Testis (tissue), 3 donors: Measurements from ENCODE around the gene EPHA5. TPM values are rescaled to one million over a fixed set of nuclear protein-coding genes. Genes with fewer than 3 reads are reported as not detected.

Experiments
- DNase-seq: peaks from one replicate; pipeline ENCODE4 v3.0.0-alpha.2; 2019
- H3K27ac ChIP-seq, 2 donors: fragments of 200-600 bp; sonication (generic); one replicate each; pipeline ENCODE4 v1.5.1; 2019
- H3K27me3 ChIP-seq: fragments of 200-600 bp; sonication (generic); one replicate; pipeline ENCODE4 v1.5.1; 2019
- H3K36me3 ChIP-seq: fragments of 200-600 bp; sonication (generic); one replicate; pipeline ENCODE4 v1.5.1; 2017; ENCODE audit warnings: low read depth; ENCODE audit errors: missing control alignments
- H3K4me1 ChIP-seq: fragments of 200-600 bp; sonication (generic); one replicate; pipeline ENCODE4 v1.5.1; 2019
- H3K4me3 ChIP-seq, 2 donors: fragments of 200-600 bp; sonication (generic); one replicate each; pipeline ENCODE4 v1.5.1; 2017 to 2019
- H3K9me3 ChIP-seq: fragments of 200-600 bp; sonication (generic); one replicate; pipeline ENCODE4 v1.5.1; 2017
- CTCF ChIP-seq, 3 experiments: fragments of 450-650 bp in 2 of 3; fragments of 200-600 bp in 1 of 3; sonication (generic) in 1 of 3; IDR thresholded peaks; one replicate each; pipeline ENCODE4 v1.5.1; 2016 to 2019; ENCODE audit warnings: antibody characterized with exemption in 3 of 3, mild to moderate bottlenecking in 2 of 3, moderate library complexity in 1 of 3
- POLR2A ChIP-seq: fragments of 450-650 bp; IDR thresholded peaks from one replicate; pipeline ENCODE4 v1.6.1; 2017; ENCODE audit warnings: antibody characterized with exemption, mild to moderate bottlenecking, moderate library complexity
- WGBS, 2 donors: methylation state at CpG; one replicate each; pipeline ENCODE4 v1.1.5; 2018; 5-methylcytosine and 5-hydroxymethylcytosine counted together
- intact Hi-C: fragments of 100-400 bp; cut with DNase I; formaldehyde crosslinking; loops from one replicate; pipeline ENCODE4 v1.15.1; 2023; ENCODE audit warnings: low total_unique reads
- polyA plus RNA-seq: library from polyadenylated mRNA; stranded (reverse); fragments of 350-450 nt; fragmentation: Illumina TruSeq; extraction: RNeasy Lipid Tissue Mini Kit (QIAGEN cat#74804); gene quantifications from one replicate; pipeline ENCODE4 v1.2.3, GENCODE V29; 2014; ENCODE audit warnings: low read depth, low replicate concordance; ENCODE audit not compliant: insufficient read depth
- total RNA-seq, 2 donors: library from RNA; depleted of rRNA; stranded (reverse); fragments of >200 nt; gene quantifications; one replicate each; pipeline ENCODE4 v1.2.3, GENCODE V29; 2016

Gene EPHA5
- total and polyA plus RNA-seq, 3 donors from 2014 or later: 1.0 to 3.1 (median 1.4) TPM

GRCh38 chr4:65437102-65437501 is 233.2 kb downstream of the EPHA5 start:
- no peaks in the 10 kb centered on the region for H3K4me1 ChIP-seq
- no peak overlapping the region for H3K27ac ChIP-seq
- TF ChIP-seq CTCF (IDR thresholded peaks at IDR 0.05) (no peak), POLR2A (no peak)
- intact Hi-C loops: no loop called here
- H3K27me3 ChIP-seq: no peaks in the 10 kb centered on the region
- WGBS, 2 donors: 61 to 74% methylated on average over 1 of the region's 1 CpG
- H3K9me3 ChIP-seq: no peaks in the 10 kb centered on the region
- no peak overlapping the region for H3K4me3 ChIP-seq
- no peak for DNase-seq
- no peaks in the 10 kb centered on the region for H3K36me3 ChIP-seq

GRCh38 chr4:65422109-65422508 is 248.2 kb downstream of the EPHA5 start:
- H3K4me1 ChIP-seq: no peaks in the 10 kb centered on the region
- H3K27me3 ChIP-seq: no peaks in the 10 kb centered on the region
- DNase-seq: no peak
- intact Hi-C loops: no loop called here
- WGBS, 2 donors: 86 to 87% methylated on average over 1 of the region's 1 CpG
- no peak overlapping the region for H3K27ac ChIP-seq
- H3K9me3 ChIP-seq: no peaks in the 10 kb centered on the region
- H3K36me3 ChIP-seq: no peaks in the 10 kb centered on the region
- no peak overlapping the region for H3K4me3 ChIP-seq
- no peak for TF ChIP-seq POLR2A
- no peak for TF ChIP-seq CTCF (IDR thresholded peaks at IDR 0.05)

GRCh38 chr4:65420036-65420435 is 250.3 kb downstream of the EPHA5 start:
- Histone ChIP-seq H3K27ac (no peak overlapping the region), H3K4me1 (no peaks in the 10 kb centered on the region), H3K36me3 (no peaks in the 10 kb centered on the region), H3K27me3 (no peaks in the 10 kb centered on the region), H3K4me3 (no peak overlapping the region), H3K9me3 (no peaks in the 10 kb centered on the region)
- no peak for DNase-seq
- intact Hi-C loops: no loop called here
- TF ChIP-seq CTCF (IDR thresholded peaks at IDR 0.05) (no peak), POLR2A (no peak)

GRCh38 chr4:65416891-65417290 is 253.4 kb downstream of the EPHA5 start:
- H3K27me3 ChIP-seq: no peaks in the 10 kb centered on the region
- DNase-seq: no peak
- H3K4me3 ChIP-seq: no peak overlapping the region
- intact Hi-C loops: no loop called here
- no peaks in the 10 kb centered on the region for H3K4me1 ChIP-seq
- no peaks in the 10 kb centered on the region for H3K36me3 ChIP-seq
- no peak for TF ChIP-seq POLR2A
- TF ChIP-seq CTCF (IDR thresholded peaks at IDR 0.05): no peak
- H3K9me3 ChIP-seq: no peaks in the 10 kb centered on the region
- WGBS, 2 donors: 30 to 42% methylated on average over 3 of the region's 3 CpGs
- H3K27ac ChIP-seq: no peak overlapping the region

GRCh38 chr4:65407483-65407882 is 262.8 kb downstream of the EPHA5 start:
- H3K4me3 ChIP-seq: no peak overlapping the region
- intact Hi-C loops: no loop called here
- H3K4me1 ChIP-seq: no peaks in the 10 kb centered on the region
- no peak overlapping the region for H3K27ac ChIP-seq
- no peak for DNase-seq
- TF ChIP-seq CTCF (IDR thresholded peaks at IDR 0.05) (no peak), POLR2A (no peak)
- H3K9me3 ChIP-seq: no peaks in the 10 kb centered on the region
- 89 to 94% methylated on average over 4 of the region's 4 CpGs for WGBS, 2 donors
- H3K27me3 ChIP-seq: no peaks in the 10 kb centered on the region
- no peaks in the 10 kb centered on the region for H3K36me3 ChIP-seq
